HepG2 (cell line): ENCODE data around the gene POFUT2. TPM values are rescaled to one million over a fixed set of nuclear protein-coding genes. Genes with fewer than 3 reads are reported as not detected.

Source experiments
- CHD2 ChIP-seq: IDR thresholded peaks from 2 replicates; pipeline ENCODE4 v1.6.1; 2011; ENCODE audit warnings: low read depth, low read length, improper control_type of control experiment
- ETV5 ChIP-seq: IDR thresholded peaks from 2 replicates; pipeline ENCODE4 v1.6.1; 2018; ENCODE audit warnings: missing biosample characterization, missing genetic modification reagents, inconsistent platforms, borderline replicate concordance
- ETV6 ChIP-seq: sonication (generic); formaldehyde crosslinking; conservative IDR thresholded peaks from 2 replicates; pipeline ENCODE4 v1.4.0; 2020; ENCODE audit warnings: missing genetic modification reagents
- FOSL2 ChIP-seq: sonication (generic); formaldehyde crosslinking; IDR thresholded peaks from 2 replicates; pipeline ENCODE4 v1.4.0; 2020; ENCODE audit warnings: missing genetic modification reagents
- HNF1A ChIP-seq, 2 experiments: sonication (generic) in 1 of 2; formaldehyde crosslinking in 1 of 2; IDR thresholded peaks; 2 replicates each; pipeline versions ENCODE4 v1.4.0 to v1.6.1; 2016 to 2020; ENCODE audit warnings: borderline replicate concordance in 1 of 2, low read depth in 1 of 2, mild to moderate bottlenecking in 1 of 2, missing genetic modification reagents in 1 of 2
- HNRNPLL ChIP-seq: fragments of 200-400 bp; formaldehyde crosslinking; IDR thresholded peaks from 2 replicates; pipeline ENCODE4 v1.6.1; 2017; ENCODE audit warnings: mild to moderate bottlenecking, low read depth, low read length; ENCODE audit not compliant: poor library complexity, severe bottlenecking
- MTERF4 ChIP-seq: sonication (generic); formaldehyde crosslinking; IDR thresholded peaks from 2 replicates; pipeline ENCODE4 v1.8.0; 2023; ENCODE audit warnings: mild to moderate bottlenecking, missing genetic modification reagents
- MYC ChIP-seq: sonication (generic); formaldehyde crosslinking; IDR thresholded peaks from 2 replicates; pipeline ENCODE4 v1.9.0; 2021; ENCODE audit warnings: missing genetic modification reagents, borderline replicate concordance
- NCOR1 ChIP-seq: fragments of 200-600 bp; sonication (generic); IDR thresholded peaks from 2 replicates; pipeline ENCODE4 v1.7.0; 2017; ENCODE audit warnings: antibody characterized with exemption, low read length, borderline replicate concordance
- NR2F6 ChIP-seq, 2 experiments: IDR thresholded peaks; 2 replicates each; pipeline ENCODE4 v1.6.1; 2016; ENCODE audit warnings: antibody characterized with exemption in 1 of 2, mild to moderate bottlenecking in 1 of 2
- PRPF4 ChIP-seq: fragments of 200-400 bp; formaldehyde crosslinking; IDR thresholded peaks from 2 replicates; pipeline ENCODE4 v1.6.1; 2016; ENCODE audit warnings: low read length, low read depth; ENCODE audit not compliant: poor library complexity, severe bottlenecking
- SMAD9 ChIP-seq: sonication (generic); formaldehyde crosslinking; IDR thresholded peaks from 2 replicates; pipeline ENCODE4 v1.5.1; 2020; ENCODE audit warnings: mild to moderate bottlenecking, missing genetic modification reagents
- XBP1 ChIP-seq: sonication (generic); formaldehyde crosslinking; IDR thresholded peaks from 2 replicates; pipeline ENCODE4 v1.5.0; 2020; ENCODE audit warnings: missing genetic modification reagents
- ZBTB8A ChIP-seq: sonication (generic); formaldehyde crosslinking; IDR thresholded peaks from 2 replicates; pipeline ENCODE4 v1.4.0; 2020; ENCODE audit warnings: mild to moderate bottlenecking, low read depth, missing genetic modification reagents, borderline replicate concordance
- ZNF207 ChIP-seq: fragments of 450-650 bp; IDR thresholded peaks from 2 replicates; pipeline ENCODE4 v1.6.1; 2016; ENCODE audit warnings: antibody characterized with exemption, borderline replicate concordance
- ZNF33A ChIP-seq: sonication (generic); formaldehyde crosslinking; IDR thresholded peaks from 2 replicates; pipeline ENCODE4 v1.5.1; 2020; ENCODE audit warnings: missing genetic modification reagents, mild to moderate bottlenecking, moderate library complexity, borderline replicate concordance
- ZNF34 ChIP-seq: sonication (generic); formaldehyde crosslinking; IDR thresholded peaks from 2 replicates; pipeline ENCODE4 v1.4.0; 2020; ENCODE audit warnings: mild to moderate bottlenecking, missing genetic modification reagents, borderline replicate concordance
- ZNF414 ChIP-seq: sonication (generic); formaldehyde crosslinking; IDR thresholded peaks from 2 replicates; pipeline ENCODE4 v1.5.0; 2020; ENCODE audit warnings: missing genetic modification reagents
- polyA plus RNA-seq, 8 experiments: library from polyadenylated mRNA; depleted of rRNA in 3 of 8; stranded (reverse) in 7 of 8; unstranded in 1 of 8; fragments of >200 nt; fragmentation: Illumina TruSeq in 4 of 8; extraction: Trizol in 4 of 8; gene quantifications; 2 replicates each; pipeline versions ENCODE4 v1.2.1 to v1.2.3, GENCODE V29; 2011 to 2016; ENCODE audit warnings: low read depth in 4 of 8, missing spikeins in 1 of 8, mixed read lengths in 1 of 8; ENCODE audit not compliant: insufficient read depth in 1 of 8
- total RNA-seq, 5 experiments: library from RNA; depleted of rRNA; stranded (reverse); fragments of >200 nt; fragmentation: Illumina TruSeq; extraction: Trizol; gene quantifications; 2 replicates each; pipeline ENCODE4 v1.2.3, GENCODE V29; 2016; ENCODE audit warnings: low read depth in 1 of 5
- TF ChIP-seq, protein P1 (sequence below): sonication (generic); formaldehyde crosslinking; IDR thresholded peaks from 2 replicates; pipeline ENCODE4 v1.8.1; 2023; ENCODE audit warnings: missing genetic modification reagents, mild to moderate bottlenecking, borderline replicate concordance

Gene POFUT2
- total and polyA plus RNA-seq, 2 of the 13 experiments (the other 11 are each of a cell fraction or from before 2014, with no cell fraction given): 22.8 to 24.0 TPM

- TF ChIP-seq ZNF33A (CRISPR knock-in tag): no peak
- TF ChIP-seq ETV5: peak; percentile 54
- peak; percentile 83 for TF ChIP-seq HNF1A (IDR thresholded peaks at IDR 0.05; ENCODE audit: low read depth)
- peak; percentile 95 for TF ChIP-seq HNF1A (CRISPR knock-in tag; IDR thresholded peaks at IDR 0.05; ENCODE audit: borderline replicate concordance)
- peak; percentile 39 for TF ChIP-seq NR2F6 (IDR thresholded peaks at IDR 0.05)
- TF ChIP-seq NR2F6 (CRISPR knock-in tag; IDR thresholded peaks at IDR 0.05): peak; percentile 55
- TF ChIP-seq ETV6: peak; percentile 57; the same call in 1 of the 2 replicates
- no peak for TF ChIP-seq PRPF4
- TF ChIP-seq MYC (CRISPR knock-in tag): no peak
- no peak for TF ChIP-seq SMAD9 (CRISPR knock-in tag)
- no peak for TF ChIP-seq ZNF414 (CRISPR knock-in tag)
- TF ChIP-seq MTERF4 (CRISPR knock-in tag): no peak
- peak; percentile 71 for TF ChIP-seq FOSL2
- TF ChIP-seq HNRNPLL: peak; percentile 21
- peak; percentile 36; the same call in 1 of the 2 replicates for TF ChIP-seq NCOR1
- TF ChIP-seq XBP1: no peak
- no peak for TF ChIP-seq ZNF207
- no peak for TF ChIP-seq ZNF34 (CRISPR knock-in tag)
- no peak for TF ChIP-seq CHD2
- TF ChIP-seq ZBTB8A (CRISPR knock-in tag): no peak
- TF ChIP-seq, protein P1, sequence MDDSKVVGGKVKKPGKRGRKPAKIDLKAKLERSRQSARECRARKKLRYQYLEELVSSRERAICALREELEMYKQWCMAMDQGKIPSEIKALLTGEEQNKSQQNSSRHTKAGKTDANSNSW (CRISPR knock-in tag): no peak
These were observed 42.5 kb upstream of the POFUT2 start (continued) for GRCh38 chr21:45330075-45330781.
